Stomach smooth muscle (tissue), 2 donors: Measurements from ENCODE around the gene ENTREP1.
"Not testable (repeated sequence)": the region's sequence is repeated elsewhere in the genome, so short reads cannot be mapped to it uniquely, and the experiment has no call there.

Experiments
- H3K27ac ChIP-seq: one replicate; pipeline ENCODE4 v1.7.0; 2013; ENCODE audit warnings: mild to moderate bottlenecking, low read length, inconsistent platforms
- H3K27me3 ChIP-seq, 2 donors: one replicate each; pipeline ENCODE4 v1.7.0; 2013; ENCODE audit warnings: low read length in 2 of 2; ENCODE audit not compliant: insufficient read depth in 2 of 2, control insufficient read depth in 1 of 2
- H3K36me3 ChIP-seq, 2 donors: one replicate each; pipeline ENCODE4 v1.7.0; 2013; ENCODE audit warnings: low read length in 2 of 2; ENCODE audit not compliant: control insufficient read depth in 2 of 2, insufficient read depth in 2 of 2
- H3K4me1 ChIP-seq: one replicate; pipeline ENCODE4 v1.7.0; 2013; ENCODE audit warnings: low read length; ENCODE audit not compliant: control insufficient read depth, insufficient read depth
- H3K4me3 ChIP-seq, 2 donors: one replicate each; pipeline ENCODE4 v1.7.0; 2013; ENCODE audit warnings: low read length in 2 of 2
- H3K9ac ChIP-seq, 2 donors: one replicate each; pipeline ENCODE4 v1.7.0; 2013; ENCODE audit warnings: low read length in 2 of 2, mild to moderate bottlenecking in 1 of 2
- H3K9me3 ChIP-seq, 2 donors: one replicate each; pipeline ENCODE4 v1.7.0; 2013; ENCODE audit warnings: low read length in 2 of 2; ENCODE audit not compliant: control insufficient read depth in 2 of 2
- donor health status: healthy.
- donor health status: Pancreatic carcinoma.

The ENTREP1 gene

DNA sequence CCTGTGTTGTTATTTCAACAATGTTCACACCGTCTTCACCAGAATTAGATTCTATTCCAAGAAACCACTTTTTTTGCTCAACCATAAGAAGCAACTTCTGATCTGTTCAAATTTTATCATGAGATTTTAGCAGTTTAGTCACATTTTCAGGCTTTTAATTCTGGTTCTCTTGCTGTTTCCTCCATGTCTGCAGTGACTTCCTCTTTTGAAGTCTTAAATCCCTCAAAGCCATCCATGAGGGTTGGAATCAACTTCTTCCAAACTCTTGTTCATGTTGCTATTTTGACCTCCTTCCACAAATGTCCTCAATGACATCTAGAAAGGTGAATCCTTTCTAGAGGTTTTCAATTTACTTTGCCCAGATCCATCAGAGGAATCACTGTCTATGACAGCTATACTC is 25.7 kb upstream of the ENTREP1 start:
- Histone ChIP-seq H3K27ac (no peak overlapping the region), H3K9me3 (no peaks in the 10 kb centered on the region), H3K4me3 (no peak overlapping the region), H3K4me1 (peaks cover 11% of the 10 kb centered on the region), H3K36me3 (no peaks in the 10 kb centered on the region), H3K9ac (no peak overlapping the region), H3K27me3 (no peaks in the 10 kb centered on the region)

- Histone ChIP-seq H3K27me3 (no peaks in the 10 kb centered on the region), H3K4me1 (peaks cover 11% of the 10 kb centered on the region), H3K9ac (no peak overlapping the region), H3K36me3 (no peaks in the 10 kb centered on the region), H3K27ac (no peak overlapping the region), H3K9me3 (no peaks in the 10 kb centered on the region), H3K4me3 (no peak overlapping the region)
These were observed 25.2 kb upstream of the ENTREP1 start for GRCh38 chr9:69299826-69300225.

GRCh38 chr9:69303331-69303730 is 21.7 kb upstream of the ENTREP1 start:
- H3K4me1 ChIP-seq, result peaks cover 11% of the 10 kb centered on the region
- no peak overlapping the region for H3K9ac ChIP-seq
- H3K36me3 ChIP-seq, result no peaks in the 10 kb centered on the region
- H3K9me3 ChIP-seq, result no peaks in the 10 kb centered on the region
- H3K4me3 ChIP-seq, result no peak overlapping the region
- no peaks in the 10 kb centered on the region for H3K27me3 ChIP-seq
- no peak overlapping the region for H3K27ac ChIP-seq

DNA sequence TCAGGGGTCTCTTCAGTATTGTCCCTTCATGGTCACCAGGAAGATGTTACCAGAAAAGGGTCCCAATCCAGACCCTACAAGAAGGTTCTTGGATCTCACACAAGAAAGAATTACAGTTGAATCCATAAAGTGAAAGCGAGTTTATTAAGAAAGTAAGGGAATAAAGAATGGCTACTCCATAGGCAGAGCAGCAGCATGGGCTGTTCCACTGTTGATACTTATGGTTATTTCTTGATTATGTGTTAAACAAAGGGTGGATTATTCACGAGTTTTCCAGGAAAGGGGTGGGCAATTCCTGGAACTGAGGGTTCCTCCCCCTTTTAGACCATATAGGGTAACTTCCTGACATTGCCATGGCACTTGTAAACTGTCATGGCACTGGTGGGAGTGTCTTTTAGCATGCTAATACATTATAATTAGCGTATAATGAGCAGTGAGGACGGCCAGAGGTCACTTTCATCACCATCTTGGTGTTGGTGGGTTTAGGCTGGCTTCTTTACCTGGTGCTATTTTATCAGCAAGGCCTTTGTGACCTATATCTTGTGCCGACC is 18.0 kb upstream of the ENTREP1 start:
- H3K4me1 ChIP-seq, result peaks cover 11% of the 10 kb centered on the region
- not testable (repeated sequence) for H3K36me3 ChIP-seq, H3K9ac ChIP-seq, H3K27ac ChIP-seq, H3K9me3 ChIP-seq, H3K27me3 ChIP-seq, H3K4me3 ChIP-seq

DNA sequence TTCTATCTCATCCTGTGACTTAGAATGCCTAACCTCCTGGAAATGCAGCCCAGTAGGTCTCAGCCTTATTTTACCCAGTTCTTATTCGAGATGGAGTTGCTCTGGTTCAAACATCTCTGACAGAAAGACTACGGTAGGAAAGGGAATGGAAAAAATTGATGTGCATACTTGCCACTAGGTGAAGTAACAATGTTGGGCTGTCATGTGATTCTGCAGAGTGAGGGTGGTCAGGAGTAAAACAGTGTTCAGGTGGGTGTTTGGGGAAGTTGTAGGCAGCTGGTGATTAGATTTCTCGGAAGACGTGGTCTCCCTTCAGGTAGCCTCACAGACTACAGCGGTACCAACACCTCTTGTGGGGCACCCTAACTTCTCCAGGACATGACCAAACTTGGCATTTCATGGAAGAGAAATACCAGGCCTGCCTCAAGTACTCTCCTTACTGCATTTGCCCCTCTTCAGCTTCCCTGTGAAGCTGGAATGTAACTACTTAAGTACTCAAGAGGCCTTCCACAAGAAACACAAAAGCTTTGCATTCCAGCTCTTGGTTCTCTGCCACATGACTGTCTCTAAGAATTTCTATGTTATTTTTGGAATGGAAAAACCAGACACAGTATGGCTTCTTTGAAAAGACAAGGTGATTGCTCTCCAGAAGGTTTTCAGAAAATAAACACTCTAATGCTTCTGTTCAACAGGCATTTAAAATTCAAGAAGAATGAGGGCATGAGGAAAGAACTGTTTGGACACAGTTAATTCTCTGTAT is 17.4 kb upstream of the ENTREP1 start:
- no peaks in the 10 kb centered on the region for H3K9me3 ChIP-seq
- peaks cover 11% of the 10 kb centered on the region for H3K4me1 ChIP-seq
- no peak overlapping the region for H3K9ac ChIP-seq
- peak overlapping the region; percentile 41 for H3K27ac ChIP-seq
- no peaks in the 10 kb centered on the region for H3K36me3 ChIP-seq
- H3K4me3 ChIP-seq, result no peak overlapping the region
- no peaks in the 10 kb centered on the region for H3K27me3 ChIP-seq

- Histone ChIP-seq H3K27ac (peak overlapping the region; percentile 41), H3K9ac (no peak overlapping the region), H3K4me1 (peaks cover 11% of the 10 kb centered on the region), H3K36me3 (no peaks in the 10 kb centered on the region), H3K27me3 (no peaks in the 10 kb centered on the region), H3K4me3 (no peak overlapping the region), H3K9me3 (no peaks in the 10 kb centered on the region)
These were observed 16.6 kb upstream of the ENTREP1 start for GRCh38 chr9:69308206-69308931.

- Histone ChIP-seq H3K9me3 (no peaks in the 10 kb centered on the region), H3K4me1 (no peaks in the 10 kb centered on the region), H3K27me3 (no peaks in the 10 kb centered on the region), H3K9ac (no peak overlapping the region), H3K36me3 (no peaks in the 10 kb centered on the region), H3K4me3 (no peak overlapping the region), H3K27ac (no peak overlapping the region)
These were observed 11.8 kb upstream of the ENTREP1 start for GRCh38 chr9:69313175-69313574.

GRCh38 chr9:69314547-69314946 is 10.5 kb upstream of the ENTREP1 start:
- H3K27ac ChIP-seq, result no peak overlapping the region
- H3K4me1 ChIP-seq, result no peaks in the 10 kb centered on the region
- no peaks in the 10 kb centered on the region for H3K9me3 ChIP-seq
- no peak overlapping the region for H3K4me3 ChIP-seq
- H3K9ac ChIP-seq, result no peak overlapping the region
- no peaks in the 10 kb centered on the region for H3K27me3 ChIP-seq
- H3K36me3 ChIP-seq, result no peaks in the 10 kb centered on the region

DNA sequence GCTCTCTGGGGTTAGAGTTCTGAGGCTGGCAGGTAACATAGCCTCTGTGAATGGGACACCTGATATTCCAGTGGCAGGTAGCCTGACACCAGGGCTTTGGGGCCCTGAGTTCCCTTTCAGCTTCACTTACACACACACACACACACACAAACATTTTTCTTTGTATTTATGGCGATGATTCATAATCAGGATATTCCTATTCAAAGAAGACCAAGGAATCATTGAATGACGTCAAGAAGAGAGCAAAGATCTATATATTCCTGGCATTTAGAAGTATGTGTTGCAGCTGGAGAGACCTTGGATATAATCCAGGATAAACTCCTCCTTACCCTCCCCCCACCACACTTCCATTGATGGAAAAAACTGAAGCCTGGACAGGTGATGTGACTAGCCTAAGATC is 7.9 kb upstream of the ENTREP1 start:
- Histone ChIP-seq H3K36me3 (no peaks in the 10 kb centered on the region), H3K4me3 (no peak overlapping the region), H3K9ac (no peak overlapping the region), H3K4me1 (no peaks in the 10 kb centered on the region), H3K27me3 (no peaks in the 10 kb centered on the region), H3K9me3 (no peaks in the 10 kb centered on the region), H3K27ac (no peak overlapping the region)

- Histone ChIP-seq H3K27me3 (no peaks in the 10 kb centered on the region), H3K27ac (no peak overlapping the region), H3K4me3 (no peak overlapping the region), H3K9ac (no peak overlapping the region), H3K4me1 (no peaks in the 10 kb centered on the region), H3K9me3 (no peaks in the 10 kb centered on the region), H3K36me3 (no peaks in the 10 kb centered on the region)
These were observed 7.1 kb upstream of the ENTREP1 start for GRCh38 chr9:69317894-69318293.
